HCT116 (cell line): Measurements from ENCODE around the gene DHRS7. TPM values are rescaled to one million over a fixed set of nuclear protein-coding genes. Genes with fewer than 3 reads are reported as not detected.

Source experiments
- ATAC-seq: fragments of 200-7000 bp; cut with Tn5 transposase; 2 replicates; pipeline ENCODE4 v1.9.1; 2020; ENCODE audit warnings: mild to moderate bottlenecking, moderate library complexity
- BruUV-seq: library from RNA; stranded (reverse); fragments of 400-500 nt; replicated peaks from 2 replicates; lab custom pipeline; 2021; lab: Mats Ljungman, UMichigan
- CTCF ChIA-PET: fragments of 300-600 bp; sonication (Branson Sonifier 250); formaldehyde crosslinking; loops from one replicate; lab custom pipeline; 2021; ENCODE audit warnings: antibody characterized with exemption; lab: Charles Lee
- POLR2A ChIA-PET: fragments of 300-600, 350-600 bp; sonication (Branson Sonifier 250); formaldehyde crosslinking; loops from one replicate; lab custom pipeline; 2021; ENCODE audit warnings: antibody characterized with exemption; lab: Charles Lee
- RAD21 ChIA-PET, 2 experiments: fragments of 300-600 bp; sonication (Branson Sonifier 250); formaldehyde crosslinking; loops; one replicate each; lab custom pipeline; 2023; ENCODE audit warnings: low total read pairs in 2 of 2; ENCODE audit not compliant: uncharacterized antibody in 2 of 2, unreplicated experiment in 2 of 2, low non-redundant PET in 1 of 2; lab: Charles Lee
- DNase-seq: peaks from one replicate; pipeline ENCODE4 v3.0.0-alpha.2; 2010; ENCODE audit warnings: low read depth, low spot score
- H2AFZ ChIP-seq: fragments of 200-600 bp; shearing (Covaris generic), sonication (generic); 2 replicates; pipeline ENCODE4 v1.6.1; 2017; ENCODE audit warnings: low read depth, mixed run types, mixed read lengths, antibody characterized with exemption, low read length; ENCODE audit not compliant: poor library complexity, severe bottlenecking
- H3K27ac ChIP-seq: 2 replicates; pipeline ENCODE4 v1.5.1; 2012; ENCODE audit warnings: low read depth, low read length
- H3K27me3 ChIP-seq: fragments of 200-600 bp; sonication (generic); 2 replicates; pipeline ENCODE4 v1.6.1; 2016; ENCODE audit warnings: mixed run types, low read length, mixed read lengths; ENCODE audit not compliant: insufficient read depth
- H3K36me3 ChIP-seq, 2 experiments: fragments of 200-500 bp in 1 of 2; fragments of 200-600 bp in 1 of 2; sonication (Bioruptor generic) in 1 of 2; sonication (generic) in 1 of 2; 2 replicates each; pipeline versions ENCODE4 v1.5.1 to v1.6.1; 2014 to 2016; ENCODE audit warnings: low read length in 2 of 2, inconsistent platforms in 1 of 2, mixed read lengths in 1 of 2, mixed run types in 1 of 2; ENCODE audit not compliant: insufficient read depth in 2 of 2, control insufficient read depth in 1 of 2
- H3K4me1 ChIP-seq, 2 experiments: fragments of 200-600 bp in 1 of 2; sonication (generic) in 1 of 2; 2 replicates each; pipeline versions ENCODE4 v1.5.1 to v1.6.1; 2012 to 2017; ENCODE audit warnings: low read length in 2 of 2, inconsistent platforms in 1 of 2, mild to moderate bottlenecking in 1 of 2, mixed read lengths in 1 of 2, mixed run types in 1 of 2, moderate library complexity in 1 of 2; ENCODE audit not compliant: insufficient read depth in 2 of 2, control insufficient read depth in 1 of 2
- H3K4me2 ChIP-seq: fragments of 200-600 bp; sonication (generic); 2 replicates; pipeline ENCODE4 v1.6.1; 2017; ENCODE audit warnings: mixed run types, low read length, mixed read lengths
- H3K4me3 ChIP-seq, 2 experiments: fragments of 200-600 bp in 1 of 2; sonication (generic) in 1 of 2; replicated peaks in 1 of 2; 2 replicates each; pipeline ENCODE4 v1.5.1; 2011 to 2016; ENCODE audit warnings: low read length in 2 of 2, control low read depth in 1 of 2, low read depth in 1 of 2, mild to moderate bottlenecking in 1 of 2, mixed read lengths in 1 of 2, mixed run types in 1 of 2
- H3K79me2 ChIP-seq: fragments of 200-600 bp; sonication (generic); 2 replicates; pipeline ENCODE4 v1.6.1; 2017; ENCODE audit warnings: mild to moderate bottlenecking, mixed run types, low read length, moderate library complexity, mixed read lengths; ENCODE audit not compliant: insufficient read depth
- H3K9ac ChIP-seq: fragments of 200-600 bp; sonication (generic); 2 replicates; pipeline ENCODE4 v1.6.1; 2016; ENCODE audit warnings: low read length, mixed read lengths
- H3K9me2 ChIP-seq: fragments of 200-600 bp; sonication (generic), shearing (Covaris generic); 2 replicates; pipeline ENCODE4 v1.6.1; 2017; ENCODE audit warnings: mixed run types, mild to moderate bottlenecking, moderate library complexity; ENCODE audit not compliant: insufficient read depth
- H3K9me3 ChIP-seq, 2 experiments: fragments of 200-500 bp in 1 of 2; fragments of 200-600 bp in 1 of 2; sonication (Bioruptor generic) in 1 of 2; sonication (generic) in 1 of 2; 2 replicates each; pipeline ENCODE4 v1.6.1; 2014 to 2017; ENCODE audit warnings: low read length in 2 of 2, mixed read lengths in 2 of 2, inconsistent platforms in 1 of 2, low read depth in 1 of 2, mild to moderate bottlenecking in 1 of 2, mixed run types in 1 of 2, moderate library complexity in 1 of 2; ENCODE audit not compliant: control insufficient read depth in 1 of 2, insufficient read depth in 1 of 2
- H4K20me1 ChIP-seq: fragments of 200-600 bp; sonication (generic), shearing (Covaris generic); 2 replicates; pipeline ENCODE4 v1.6.1; 2017; ENCODE audit warnings: mixed run types, mild to moderate bottlenecking, moderate library complexity; ENCODE audit not compliant: insufficient read depth
- ATF3 ChIP-seq: IDR thresholded peaks from 2 replicates; pipeline ENCODE4 v1.6.1; 2012
- CEBPB ChIP-seq: IDR thresholded peaks from 2 replicates; pipeline ENCODE4 v1.6.1; 2012; ENCODE audit warnings: low read depth
- ELF1 ChIP-seq: IDR thresholded peaks from 2 replicates; pipeline ENCODE4 v1.6.1; 2012; ENCODE audit warnings: low read depth, borderline replicate concordance
- EZH2 ChIP-seq: fragments of 200-600 bp; sonication (generic); IDR thresholded peaks from 2 replicates; pipeline ENCODE4 v1.6.1; 2017; ENCODE audit warnings: antibody characterized with exemption, mixed run types
- FOSL1 ChIP-seq: IDR thresholded peaks from 2 replicates; pipeline ENCODE4 v1.6.1; 2012; ENCODE audit warnings: low read depth
- JUND ChIP-seq: IDR thresholded peaks from 2 replicates; pipeline ENCODE4 v1.6.1; 2012
- POLR2AphosphoS5 ChIP-seq: IDR thresholded peaks from 2 replicates; pipeline ENCODE4 v1.6.1; 2011; ENCODE audit warnings: mild to moderate bottlenecking, low read depth, low read length, moderate library complexity
- RAD21 ChIP-seq: IDR thresholded peaks from 2 replicates; pipeline ENCODE4 v1.6.1; 2012; ENCODE audit warnings: low read depth, mild to moderate bottlenecking
- SIN3A ChIP-seq: IDR thresholded peaks from 2 replicates; pipeline ENCODE4 v1.6.1; 2012; ENCODE audit warnings: low read depth
- SP1 ChIP-seq: IDR thresholded peaks from 2 replicates; pipeline ENCODE4 v1.6.1; 2012; ENCODE audit warnings: low read depth
- TCF7L2 ChIP-seq: IDR thresholded peaks from 2 replicates; pipeline ENCODE4 v1.7.0; 2011; ENCODE audit warnings: borderline replicate concordance, inconsistent platforms; ENCODE audit not compliant: insufficient read depth, insufficient read length; ENCODE audit errors: extremely low read depth
- YY1 ChIP-seq: IDR thresholded peaks from 2 replicates; pipeline ENCODE4 v1.6.1; 2011; ENCODE audit warnings: low read length, low read depth, moderate library complexity, mild to moderate bottlenecking; ENCODE audit not compliant: insufficient replicate concordance; ENCODE audit errors: extremely low read depth
- ZBTB33 ChIP-seq: IDR thresholded peaks from 2 replicates; pipeline ENCODE4 v1.6.1; 2011; ENCODE audit warnings: mild to moderate bottlenecking, low read length, moderate library complexity; ENCODE audit not compliant: insufficient replicate concordance; ENCODE audit errors: extremely low read depth
- ZNF274 ChIP-seq: fragments of 200-500 bp; sonication (Bioruptor generic); IDR thresholded peaks from 2 replicates; pipeline ENCODE4 v1.6.1; 2014; ENCODE audit warnings: mild to moderate bottlenecking, low read depth, low read length, inconsistent platforms
- intact Hi-C: fragments of 100-400 bp; cut with micrococcal nuclease; formaldehyde crosslinking; loops from 2 replicates; pipeline ENCODE4 v1.10.0; 2022
- total RNA-seq: library from RNA; stranded (reverse); gene quantifications from one replicate; pipeline ENCODE4 v1.2.1, GENCODE V29; 2021; ENCODE audit not compliant: unreplicated experiment
- TF ChIP-seq, protein P1 (sequence below): IDR thresholded peaks from 2 replicates; pipeline ENCODE4 v1.6.1; 2012

Gene DHRS7
- total RNA-seq, 1 experiment from 2014 or later: 43.8 TPM

DNA sequence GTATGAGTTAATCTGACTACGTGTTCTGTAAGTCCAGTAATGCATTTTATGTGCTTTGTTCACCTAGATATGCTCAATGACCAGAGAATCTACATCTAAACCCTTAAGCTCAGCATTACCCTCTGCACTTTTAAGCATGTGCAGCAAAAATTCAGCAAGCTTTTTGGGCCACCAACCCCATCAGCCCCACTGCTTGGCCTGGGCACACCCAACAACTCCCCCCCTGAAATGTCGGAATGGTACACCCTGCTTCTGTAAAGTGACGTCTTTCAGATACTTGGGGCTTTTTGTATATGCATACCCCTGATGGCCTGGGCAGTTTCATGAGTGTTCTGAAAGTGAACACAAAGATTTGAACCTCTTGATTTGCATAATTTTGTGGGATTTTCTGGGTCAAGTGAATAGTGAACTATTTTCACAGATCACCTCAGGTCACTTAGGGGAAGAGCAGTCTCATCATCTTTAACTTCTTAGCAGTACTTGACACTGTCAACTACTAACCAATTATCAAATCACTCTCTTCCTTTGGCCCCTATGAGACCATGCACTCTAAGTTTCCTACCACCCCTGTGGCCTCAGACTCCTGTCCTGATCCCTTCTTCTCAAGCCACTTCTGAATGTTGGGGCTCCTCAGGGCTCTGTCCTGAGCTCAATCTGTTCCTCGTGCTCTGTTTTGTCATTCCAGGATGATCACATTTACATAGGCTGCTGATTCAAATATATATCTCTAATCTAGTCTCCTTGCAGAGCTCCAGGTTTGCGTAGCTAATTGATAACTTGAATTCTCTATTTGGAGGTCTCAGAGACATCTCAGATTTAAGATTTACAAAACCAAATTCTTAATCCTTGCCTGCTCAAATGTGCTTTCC, 47.5 kb upstream of the DHRS7 start:
- H3K27ac ChIP-seq: no peak overlapping the region
- no peaks in the 10 kb centered on the region for H4K20me1 ChIP-seq
- no peaks in the 10 kb centered on the region for H3K36me3 ChIP-seq
- ChIA-PET POLR2A (interaction anchor here (0.6 kb wide), 1 partner anchor 35 kb away, joined by 3 read pairs; no protein-coding TSS in a partner anchor), RAD21 (no interaction called here), CTCF (no interaction called here)
- ATAC-seq (no peak), DNase-seq (no peak)
- H2AFZ ChIP-seq: no peak overlapping the region
- no peak overlapping the region for H3K9ac ChIP-seq
- no peak overlapping the region for H3K4me2 ChIP-seq
- H3K4me1 ChIP-seq: no peaks in the 10 kb centered on the region
- H3K27me3 ChIP-seq: no peaks in the 10 kb centered on the region
- no peaks in the 10 kb centered on the region for H3K9me2 ChIP-seq
- BruUV-seq: no TSS peak
- intact Hi-C loops: no loop called here
- H3K79me2 ChIP-seq: no peaks in the 10 kb centered on the region
- H3K4me3 ChIP-seq: no peak overlapping the region
- H3K9me3 ChIP-seq: no peaks in the 10 kb centered on the region
- TF ChIP-seq YY1 (no peak), SIN3A (no peak), CEBPB (no peak), EZH2 (no peak), ZNF274 (no peak), TCF7L2 (no peak), ELF1 (no peak), ZBTB33 (no peak), RAD21 (no peak), POLR2AphosphoS5 (no peak), ATF3 (no peak), FOSL1 (no peak), JUND (no peak), SP1 (no peak)
- TF ChIP-seq, protein P1, sequence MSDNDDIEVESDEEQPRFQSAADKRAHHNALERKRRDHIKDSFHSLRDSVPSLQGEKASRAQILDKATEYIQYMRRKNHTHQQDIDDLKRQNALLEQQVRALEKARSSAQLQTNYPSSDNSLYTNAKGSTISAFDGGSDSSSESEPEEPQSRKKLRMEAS: no peak
